Mesodermal cell (in vitro differentiated cells): ENCODE measurements around the gene PEAK1.
"Not testable (repeated sequence)": the region's sequence is repeated elsewhere in the genome, so short reads cannot be mapped to it uniquely, and the experiment has no call there.

Experiments
- H3K27ac ChIP-seq: 2 replicates; pipeline ENCODE4 v1.7.0; 2013; ENCODE audit warnings: mild to moderate bottlenecking, low read depth, low read length, moderate library complexity; ENCODE audit not compliant: severe bottlenecking
- H3K36me3 ChIP-seq: 2 replicates; pipeline ENCODE4 v1.7.1; 2013; ENCODE audit warnings: mild to moderate bottlenecking, low read length, moderate library complexity; ENCODE audit not compliant: control insufficient read depth, insufficient read depth
- H3K4me1 ChIP-seq: one replicate; pipeline ENCODE4 v1.7.1; 2013; ENCODE audit warnings: mild to moderate bottlenecking, low read length; ENCODE audit not compliant: insufficient read depth, control insufficient read depth, poor library complexity, severe bottlenecking
- H3K4me3 ChIP-seq: 2 replicates; pipeline ENCODE4 v1.7.0; 2013; ENCODE audit warnings: low read length, control low read depth, mild to moderate bottlenecking; ENCODE audit not compliant: insufficient read depth, poor library complexity, severe bottlenecking; ENCODE audit errors: extremely low read depth
- H3K9me3 ChIP-seq: 2 replicates; pipeline ENCODE4 v1.7.1; 2013; ENCODE audit warnings: mild to moderate bottlenecking, low read length, moderate library complexity; ENCODE audit not compliant: control insufficient read depth
- WGBS, 2 experiments: methylation state at CpG; one replicate each; pipeline ENCODE4 v1.1.5; 2013; ENCODE audit warnings: missing lambda C conversion rate in 2 of 2; ENCODE audit not compliant: insufficient coverage in 2 of 2; 5-methylcytosine and 5-hydroxymethylcytosine counted together

Gene PEAK1

GRCh38 chr15:77192451-77192850 lies 227.5 kb downstream of the PEAK1 start:
- no peaks in the 10 kb centered on the region for H3K9me3 ChIP-seq
- H3K4me1 ChIP-seq, result peaks cover 8% of the 10 kb centered on the region
- no peak overlapping the region for H3K4me3 ChIP-seq
- H3K36me3 ChIP-seq, result no peaks in the 10 kb centered on the region
- no peak overlapping the region for H3K27ac ChIP-seq
- 43% methylated on average over 1 of the region's 4 CpGs; no CpG with 5 or more reads in 1 of the 2 experiments for WGBS, 2 experiments

GRCh38 chr15:77191230-77191834 lies 228.6 kb downstream of the PEAK1 start:
- H3K4me1 ChIP-seq, result peaks cover 17% of the 10 kb centered on the region
- no peaks in the 10 kb centered on the region for H3K9me3 ChIP-seq
- H3K4me3 ChIP-seq, result no peak overlapping the region
- no peak overlapping the region for H3K27ac ChIP-seq
- no peaks in the 10 kb centered on the region for H3K36me3 ChIP-seq
- WGBS, 2 experiments, result no CpG with 5 or more reads among the region's 2 CpGs

- peak overlapping the region; percentile 51 for H3K27ac ChIP-seq
- 86 to 90% methylated on average over 1 of the region's 4 CpGs for WGBS, 2 experiments
- H3K4me3 ChIP-seq, result no peak overlapping the region
These were observed 232.0 kb downstream of the PEAK1 start for GRCh38 chr15:77187751-77188464.

GRCh38 chr15:77186594-77187011 lies 233.3 kb downstream of the PEAK1 start:
- WGBS, 2 experiments, result 69% methylated on average over 2 of the region's 3 CpGs; no CpG with 5 or more reads in 1 of the 2 experiments
- Histone ChIP-seq H3K9me3 (no peaks in the 10 kb centered on the region), H3K36me3 (peaks cover 4% of the 10 kb centered on the region), H3K27ac (no peak overlapping the region), H3K4me3 (no peak overlapping the region), H3K4me1 (peaks cover 20% of the 10 kb centered on the region)

More at GRCh38 chr15:77187751-77188464, 232.0 kb downstream of the PEAK1 start:
- Histone ChIP-seq H3K4me1 (peaks cover 20% of the 10 kb centered on the region), H3K36me3 (no peaks in the 10 kb centered on the region), H3K9me3 (no peaks in the 10 kb centered on the region)

- no peak overlapping the region for H3K4me3 ChIP-seq
These were observed 234.6 kb downstream of the PEAK1 start for GRCh38 chr15:77185242-77185785.

GRCh38 chr15:77184352-77184751 lies 235.6 kb downstream of the PEAK1 start:
- 60 to 84% methylated on average over 1 to 4 of the region's 4 CpGs for WGBS, 2 experiments

More at GRCh38 chr15:77185242-77185785, 234.6 kb downstream of the PEAK1 start:
- H3K9me3 ChIP-seq, result no peaks in the 10 kb centered on the region
- H3K36me3 ChIP-seq, result peaks cover 17% of the 10 kb centered on the region
- WGBS, 2 experiments, result 100% methylated on average over 1 to 2 of the region's 2 CpGs
- no peak overlapping the region for H3K27ac ChIP-seq
- H3K4me1 ChIP-seq, result peaks cover 20% of the 10 kb centered on the region

GRCh38 chr15:77183066-77183465 lies 236.8 kb downstream of the PEAK1 start:
- H3K9me3 ChIP-seq, result no peaks in the 10 kb centered on the region
- WGBS, 2 experiments, result no CpG with 5 or more reads among the region's 3 CpGs
- H3K27ac ChIP-seq, result no peak overlapping the region
- peaks cover 35% of the 10 kb centered on the region for H3K36me3 ChIP-seq
- H3K4me1 ChIP-seq, result peaks cover 19% of the 10 kb centered on the region
- no peak overlapping the region for H3K4me3 ChIP-seq

More at GRCh38 chr15:77184352-77184751, 235.6 kb downstream of the PEAK1 start:
- H3K4me3 ChIP-seq, H3K27ac ChIP-seq, H3K9me3 ChIP-seq: not testable (repeated sequence)
- peaks cover 26% of the 10 kb centered on the region for H3K36me3 ChIP-seq
- peaks cover 20% of the 10 kb centered on the region for H3K4me1 ChIP-seq

- H3K4me1 ChIP-seq, result peaks cover 3% of the 10 kb centered on the region
- no peaks in the 10 kb centered on the region for H3K9me3 ChIP-seq
- H3K36me3 ChIP-seq, result peaks cover 41% of the 10 kb centered on the region
- H3K27ac ChIP-seq, result no peak overlapping the region
- 100% methylated on average over 1 to 5 of the region's 5 CpGs for WGBS, 2 experiments
- H3K4me3 ChIP-seq, result no peak overlapping the region
These were observed 238.4 kb downstream of the PEAK1 start for GRCh38 chr15:77181305-77182074.

GRCh38 chr15:77180757-77181156 lies 239.1 kb downstream of the PEAK1 start:
- WGBS, 2 experiments, result 91 to 96% methylated on average over 3 to 4 of the region's 5 CpGs
- H3K4me3 ChIP-seq, result no peak overlapping the region
- no peak overlapping the region for H3K27ac ChIP-seq
- H3K9me3 ChIP-seq, result no peaks in the 10 kb centered on the region
- H3K4me1 ChIP-seq, result peaks cover 3% of the 10 kb centered on the region
- peaks cover 45% of the 10 kb centered on the region for H3K36me3 ChIP-seq

GRCh38 chr15:77180270-77180669 lies 239.6 kb downstream of the PEAK1 start:
- no peak overlapping the region for H3K27ac ChIP-seq
- 90 to 98% methylated on average over 5 of the region's 6 CpGs for WGBS, 2 experiments
- peaks cover under 1% of the 10 kb centered on the region for H3K4me1 ChIP-seq
- peaks cover 45% of the 10 kb centered on the region for H3K36me3 ChIP-seq
- no peaks in the 10 kb centered on the region for H3K9me3 ChIP-seq
- no peak overlapping the region for H3K4me3 ChIP-seq
